ENCODE results near the gene DNAJB5.

- TF ChIP-seq POLR2A (IDR thresholded peaks at IDR 0.05; ENCODE audit: low read length): no peak
- no peak for TF ChIP-seq GATA1 (IDR thresholded peaks at IDR 0.05; ENCODE audit: low read depth, low read length)
Measured at GRCh38 chr9:35029852-35030251, 40.3 kb downstream of the DNAJB5 start.

Data from erythroblast (primary cell).